DMS 273 (cell line): ENCODE measurements around the gene CPTP.

Experiments
- DNase-seq: peaks from one replicate; lab custom pipeline; 2025; ENCODE audit not compliant: unreplicated experiment; lab: John Stamatoyannopoulos, UW

The CPTP gene

DNA sequence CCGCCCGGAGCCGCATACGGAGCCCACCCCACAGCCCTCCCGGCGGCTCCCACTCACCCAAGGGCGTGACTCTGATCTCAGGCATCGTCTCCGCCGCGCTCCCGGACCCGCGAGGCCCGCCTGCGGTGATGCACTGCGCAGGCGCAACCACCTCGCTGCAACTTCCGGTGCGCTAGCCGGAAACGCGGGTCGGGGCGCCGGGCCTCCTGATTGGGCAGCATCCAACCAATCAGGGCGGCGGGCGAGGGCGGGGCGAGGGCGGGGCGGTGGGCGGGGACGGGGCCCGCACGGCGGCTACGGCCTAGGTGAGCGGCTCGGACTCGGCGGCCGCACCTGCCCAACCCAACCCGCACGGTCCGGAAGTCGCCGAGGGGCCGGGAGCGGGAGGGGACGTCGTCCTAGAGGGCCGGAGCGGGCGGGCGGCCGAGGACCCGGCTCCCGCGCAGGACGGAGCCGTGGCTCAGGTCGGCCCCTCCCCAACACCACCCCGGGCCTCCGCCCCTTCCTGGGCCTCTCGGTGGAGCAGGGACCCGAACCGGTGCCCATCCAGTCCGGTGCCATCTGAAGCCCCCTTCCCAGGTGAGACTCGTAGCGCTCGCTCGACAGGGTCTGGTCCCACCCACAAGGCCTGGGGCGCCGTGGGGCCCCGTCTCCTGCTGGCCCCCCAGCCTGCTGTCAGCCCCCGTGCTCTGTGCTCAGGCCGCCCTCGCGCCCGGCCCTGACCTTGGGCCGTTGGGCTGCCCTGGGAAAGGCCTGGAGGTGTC is at the start of gene CPTP, which contains the start of gene INTS11:
Gene CPTP, plus strand, starts transcription at position 279 of the 764 bp plus-strand sequence. CDS start 2,109 bp downstream, outside the sequence.
Gene INTS11, minus strand, starts transcription at position 137 of the 764 bp plus-strand sequence. Its CDS starts 52 bp downstream, at position 85.
- DNase-seq, result peak; percentile 96

- DNase-seq, result no peak
These were observed 49.6 kb upstream of the CPTP start for GRCh38 chr1:1274931-1275431.

DNA sequence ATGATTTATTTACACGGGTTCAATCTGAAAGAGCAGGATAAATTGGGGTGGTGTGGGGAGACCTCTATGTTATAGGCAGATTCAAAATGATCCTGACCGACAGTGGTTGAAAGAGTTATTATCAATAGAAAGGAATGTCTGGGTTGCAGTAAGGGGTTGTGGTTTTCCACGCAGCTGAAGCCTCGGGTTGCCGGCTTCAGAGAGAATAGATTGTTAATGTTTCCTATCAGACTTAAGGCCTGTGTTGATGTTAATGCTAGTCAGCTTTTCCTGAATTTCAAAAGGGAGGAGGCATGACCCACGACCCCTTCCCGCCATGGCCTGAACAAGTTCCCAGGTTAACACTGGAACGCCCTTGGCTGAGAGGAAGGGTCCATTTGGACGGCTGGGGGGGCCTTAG is 48.8 kb upstream of the CPTP start:
- no peak for DNase-seq

- no peak for DNase-seq
These were observed 46.0 kb upstream of the CPTP start for GRCh38 chr1:1278620-1279019.

DNA sequence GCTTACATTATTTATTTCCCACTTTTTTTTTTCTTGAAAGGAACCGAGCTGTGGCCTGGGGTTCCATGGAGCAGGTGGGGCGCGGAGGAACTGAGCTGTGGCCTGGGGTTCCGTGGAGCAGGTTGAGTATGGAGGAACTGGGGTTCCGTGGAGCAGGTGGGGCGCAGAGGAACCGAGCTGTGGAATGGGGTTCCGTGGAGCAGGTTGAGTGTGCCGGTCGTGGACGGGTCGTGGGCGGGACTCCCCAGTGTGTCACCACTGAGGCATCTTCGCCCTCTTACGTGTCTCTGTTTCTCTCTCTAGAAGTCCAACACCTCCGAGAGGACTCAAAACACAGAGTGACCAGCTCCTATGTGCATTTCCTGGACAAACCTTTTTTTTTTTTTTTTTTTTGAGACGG is 45.6 kb upstream of the CPTP start:
- no peak for DNase-seq

DNA sequence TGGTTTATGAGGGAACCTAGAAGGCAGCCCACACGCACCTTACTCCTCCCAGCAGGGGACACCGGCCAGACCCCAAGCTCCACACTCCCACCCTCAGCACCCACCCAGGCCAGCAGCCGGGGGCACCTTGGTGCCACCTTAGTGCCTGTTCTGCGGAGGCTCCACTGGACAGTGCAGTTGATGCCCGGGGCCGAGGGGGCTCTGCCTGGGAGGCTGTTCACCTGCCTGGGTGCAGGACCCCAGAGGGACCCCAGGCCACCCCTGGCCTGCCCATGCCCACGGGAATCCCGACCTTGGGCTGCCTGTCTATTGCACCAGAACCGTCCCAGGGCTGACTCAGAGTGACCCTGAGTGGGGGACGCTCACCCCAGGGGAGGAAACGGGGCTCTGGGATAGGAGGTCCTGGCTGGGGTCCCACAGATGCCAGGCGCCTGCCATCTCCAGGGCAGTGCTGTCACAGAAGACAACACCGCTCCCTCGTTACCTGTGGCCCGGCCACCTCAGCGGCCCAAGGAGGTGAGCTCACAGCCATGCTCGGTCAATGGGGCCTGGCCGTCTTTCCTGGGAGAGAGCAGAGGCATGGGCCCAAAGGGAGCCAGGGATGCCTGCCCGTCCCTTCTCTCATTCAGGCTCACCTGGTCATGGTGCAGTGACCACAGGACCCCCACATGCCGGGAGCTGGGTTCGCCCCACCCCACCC is 43.7 kb upstream of the CPTP start:
- no peak for DNase-seq

DNA sequence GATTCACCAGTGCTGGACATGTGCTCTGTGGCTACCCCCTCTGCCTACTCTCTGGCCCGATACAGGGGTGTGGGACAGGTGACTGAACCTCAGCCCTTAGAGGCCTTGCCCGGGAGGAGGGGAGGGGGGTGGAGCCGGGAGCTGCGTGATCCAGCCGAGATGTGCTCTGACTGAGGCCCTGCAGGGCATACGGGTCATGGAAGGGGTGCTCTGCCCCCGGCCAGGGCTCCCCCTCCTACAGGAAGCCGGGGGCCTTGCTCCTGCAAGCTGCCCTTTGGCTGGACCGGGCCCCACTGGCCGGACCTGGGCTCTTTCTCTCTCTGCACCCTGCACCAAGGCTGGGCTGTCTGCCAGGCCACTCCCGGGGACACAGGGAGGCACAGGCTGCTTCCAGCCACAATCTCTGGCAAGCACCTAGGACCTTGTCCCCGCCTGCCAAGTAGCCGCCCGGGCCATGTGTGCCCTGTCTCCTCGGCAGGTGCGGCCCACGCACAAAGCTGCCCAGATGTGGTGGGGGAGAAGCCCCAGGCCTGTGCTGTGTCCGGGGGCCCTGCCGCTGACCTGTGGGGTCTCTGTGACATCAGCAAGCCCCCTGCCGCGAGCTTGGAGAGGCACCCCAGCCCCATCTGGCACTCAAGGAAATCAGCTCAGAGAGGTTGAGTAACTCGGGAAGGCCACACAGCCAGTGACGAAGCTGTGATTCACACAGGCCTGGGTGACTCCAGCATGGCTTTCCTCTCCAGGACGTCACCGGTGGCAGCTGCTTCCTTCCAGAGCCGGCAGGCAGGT is 42.9 kb upstream of the CPTP start:
- DNase-seq, result peak; percentile 59

- DNase-seq, result no peak
These were observed 41.6 kb upstream of the CPTP start for GRCh38 chr1:1282998-1283397.

DNA sequence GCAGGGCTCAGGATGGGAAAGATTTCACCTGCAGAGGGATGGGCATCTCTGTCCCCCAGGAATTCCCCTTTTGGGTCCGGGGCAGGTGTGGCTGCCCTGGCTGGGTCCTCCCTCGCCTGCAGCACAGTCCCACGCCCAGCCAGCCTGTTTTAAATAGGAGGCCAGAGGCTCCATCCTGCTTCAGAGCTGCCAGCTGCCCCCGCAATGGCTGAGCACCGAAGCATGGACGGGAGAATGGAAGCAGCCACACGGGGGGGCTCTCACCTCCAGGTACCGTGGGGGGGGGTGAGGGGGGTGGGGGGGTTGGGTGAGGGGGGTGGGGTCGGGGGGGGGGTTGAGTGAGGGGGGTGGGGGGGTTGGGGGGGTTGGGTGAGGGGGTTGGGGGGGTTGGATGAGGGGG is 40.8 kb upstream of the CPTP start:
- peak; percentile 78 for DNase-seq

GRCh38 chr1:1284221-1285101 is 40.1 kb upstream of the CPTP start:
- no peak for DNase-seq

- no peak for DNase-seq
These were observed 39.5 kb upstream of the CPTP start for GRCh38 chr1:1285102-1285571.

DNA sequence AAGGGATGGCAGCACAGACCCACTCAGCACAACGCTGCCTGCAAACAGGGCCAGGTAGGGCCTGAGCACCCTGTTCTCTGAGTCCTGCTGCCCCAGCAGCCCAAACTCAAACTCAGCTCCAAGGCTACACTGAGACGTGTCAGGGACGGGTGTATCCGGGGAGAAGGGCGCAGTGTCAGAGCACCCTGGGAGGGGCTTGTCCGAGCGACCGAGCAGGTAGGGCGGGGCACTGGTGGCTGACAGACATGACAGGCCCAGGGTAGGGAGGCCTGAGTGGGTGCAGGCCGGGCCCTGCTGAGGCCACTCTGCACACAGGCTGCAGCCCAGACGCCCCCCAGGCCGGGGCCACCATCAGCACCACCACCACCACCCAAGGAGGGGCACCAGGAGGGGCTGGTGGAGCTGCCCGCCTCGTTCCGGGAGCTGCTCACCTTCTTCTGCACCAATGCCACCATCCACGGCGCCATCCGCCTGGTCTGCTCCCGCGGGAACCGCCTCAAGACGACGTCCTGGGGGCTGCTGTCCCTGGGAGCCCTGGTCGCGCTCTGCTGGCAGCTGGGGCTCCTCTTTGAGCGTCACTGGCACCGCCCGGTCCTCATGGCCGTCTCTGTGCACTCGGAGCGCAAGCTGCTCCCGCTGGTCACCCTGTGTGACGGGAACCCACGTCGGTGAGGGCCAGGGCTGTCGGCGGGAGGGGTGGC is 38.8 kb upstream of the CPTP start:
- no peak for DNase-seq

- no peak for DNase-seq
These were observed 38.0 kb upstream of the CPTP start for GRCh38 chr1:1286313-1287261.

DNA sequence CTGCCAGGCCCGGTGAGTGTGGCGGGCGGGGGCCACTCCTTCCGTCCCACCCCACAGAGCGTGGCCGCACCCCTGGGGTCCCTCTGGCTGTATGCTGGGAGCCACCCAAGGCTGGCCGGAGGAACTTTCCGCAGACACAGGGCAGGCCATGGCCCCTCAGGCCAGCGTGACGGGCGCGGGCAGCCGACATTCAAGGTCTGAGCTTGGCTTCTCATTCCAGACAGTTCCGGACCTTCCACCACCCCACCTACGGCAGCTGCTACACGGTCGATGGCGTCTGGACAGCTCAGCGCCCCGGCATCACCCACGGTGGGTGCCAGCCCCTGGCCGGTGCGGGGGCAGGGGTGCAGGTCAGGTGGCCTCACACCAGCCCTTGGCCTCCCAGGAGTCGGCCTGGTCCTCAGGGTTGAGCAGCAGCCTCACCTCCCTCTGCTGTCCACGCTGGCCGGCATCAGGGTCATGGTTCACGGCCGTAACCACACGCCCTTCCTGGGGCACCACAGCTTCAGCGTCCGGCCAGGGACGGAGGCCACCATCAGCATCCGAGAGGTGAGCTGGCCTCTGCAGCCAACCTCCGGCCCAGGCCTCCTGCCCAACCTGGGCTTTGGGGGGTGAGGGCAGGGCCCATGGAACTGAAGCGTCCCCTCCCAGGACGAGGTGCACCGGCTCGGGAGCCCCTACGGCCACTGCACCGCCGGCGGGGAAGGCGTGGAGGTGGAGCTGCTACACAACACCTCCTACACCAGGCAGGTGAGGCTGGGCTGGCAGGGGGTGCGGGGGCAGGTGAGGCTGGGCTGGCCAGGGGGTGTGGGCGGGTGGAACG is 37.1 kb upstream of the CPTP start:
- no peak for DNase-seq

- DNase-seq, result peak; percentile 83
These were observed 34.3 kb upstream of the CPTP start for GRCh38 chr1:1290238-1290731.

GRCh38 chr1:1291023-1291528 is 33.5 kb upstream of the CPTP start:
- DNase-seq, result peak; percentile 70
